Ascending aorta (tissue), 2 donors: ENCODE data around the gene CELSR1. TPM values are rescaled to one million over a fixed set of nuclear protein-coding genes. Genes with fewer than 3 reads are reported as not detected.

ENCODE experiments used
- DNase-seq, 2 donors: peaks; one replicate each; pipeline ENCODE4 v3.0.0-alpha.2; 2019; ENCODE audit warnings: low spot score in 2 of 2
- H3K27ac ChIP-seq, 2 donors: fragments of 200-600 bp; sonication (generic); one replicate each; pipeline ENCODE4 v1.5.1; 2016 to 2017; ENCODE audit warnings: mild to moderate bottlenecking in 1 of 2
- H3K27me3 ChIP-seq: fragments of 200-600 bp; sonication (generic); one replicate; pipeline ENCODE4 v1.5.1; 2017
- H3K36me3 ChIP-seq, 2 donors: fragments of 200-600 bp; sonication (generic); one replicate each; pipeline ENCODE4 v1.5.1; 2016
- H3K4me1 ChIP-seq, 2 donors: fragments of 200-600 bp; sonication (generic); one replicate each; pipeline ENCODE4 v1.5.1; 2016 to 2017; ENCODE audit warnings: mild to moderate bottlenecking in 1 of 2
- H3K4me3 ChIP-seq, 2 donors: fragments of 200-600 bp; sonication (generic); one replicate each; pipeline ENCODE4 v1.5.1; 2016 to 2017; ENCODE audit warnings: mild to moderate bottlenecking in 1 of 2
- H3K9me3 ChIP-seq, 2 donors: fragments of 200-600 bp; sonication (generic); one replicate each; pipeline ENCODE4 v1.5.1; 2016
- intact Hi-C: fragments of 100-400 bp; cut with DNase I; formaldehyde crosslinking; loops from one replicate; pipeline ENCODE4 v1.15.1; 2023
- total RNA-seq: library from RNA; depleted of rRNA; stranded (reverse); fragments of >200 nt; gene quantifications from one replicate; pipeline ENCODE4 v1.1.0, GENCODE V29; 2016
- TF ChIP-seq, protein P1 (sequence below), 3 experiments: fragments of 200-600 bp in 2 of 3; fragments of 450-650 bp in 1 of 3; sonication (generic) in 2 of 3; IDR thresholded peaks; one replicate each; pipeline ENCODE4 v1.5.1; 2016 to 2019; ENCODE audit warnings: antibody characterized with exemption in 3 of 3, mild to moderate bottlenecking in 1 of 3, moderate library complexity in 1 of 3

The CELSR1 gene
- total RNA-seq, 1 donor from 2014 or later: 10.5 TPM

DNA sequence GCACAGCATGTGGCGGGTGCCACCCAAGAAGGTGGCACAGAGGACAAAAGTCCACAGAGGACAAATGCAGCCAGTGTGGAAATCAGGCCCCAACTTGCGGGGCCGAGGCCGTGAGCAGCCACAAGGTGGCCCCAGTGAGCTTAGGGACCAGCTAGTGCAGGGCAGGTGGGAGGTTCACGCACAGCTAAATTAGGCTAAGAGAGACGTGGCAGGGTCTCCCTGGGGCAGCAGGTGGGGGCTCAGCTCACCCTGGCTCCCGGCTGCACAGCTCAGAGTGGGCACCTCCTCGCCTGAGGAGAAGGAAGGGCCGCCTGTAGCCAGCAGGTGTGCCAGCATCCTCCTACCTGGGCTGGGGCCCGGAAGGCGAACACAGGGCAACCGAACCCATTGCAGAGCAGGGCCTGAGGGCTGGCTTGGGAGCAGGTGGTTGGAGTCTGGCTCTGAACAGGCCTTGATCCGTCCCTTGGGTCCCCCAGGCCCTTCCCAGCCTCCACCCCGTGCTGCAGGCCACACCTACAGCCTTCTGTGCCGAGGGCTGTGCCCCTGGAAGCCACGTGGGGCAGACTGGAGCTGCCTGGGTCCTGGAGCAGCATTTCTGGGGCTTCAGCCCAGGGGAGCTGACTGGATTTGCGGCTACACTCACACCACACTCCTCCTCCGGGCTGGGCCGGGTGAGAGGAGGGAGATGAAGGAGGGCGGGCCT lies 26.1 kb upstream of the CELSR1 start:
- no peaks in the 10 kb centered on the region for H3K9me3 ChIP-seq
- H3K27ac ChIP-seq: no peak overlapping the region
- peaks cover 0 to 6% of the 10 kb centered on the region in 2 donors for H3K4me1 ChIP-seq
- H3K4me3 ChIP-seq: no peak overlapping the region
- H3K27me3 ChIP-seq: no peaks in the 10 kb centered on the region
- TF ChIP-seq, protein P1, sequence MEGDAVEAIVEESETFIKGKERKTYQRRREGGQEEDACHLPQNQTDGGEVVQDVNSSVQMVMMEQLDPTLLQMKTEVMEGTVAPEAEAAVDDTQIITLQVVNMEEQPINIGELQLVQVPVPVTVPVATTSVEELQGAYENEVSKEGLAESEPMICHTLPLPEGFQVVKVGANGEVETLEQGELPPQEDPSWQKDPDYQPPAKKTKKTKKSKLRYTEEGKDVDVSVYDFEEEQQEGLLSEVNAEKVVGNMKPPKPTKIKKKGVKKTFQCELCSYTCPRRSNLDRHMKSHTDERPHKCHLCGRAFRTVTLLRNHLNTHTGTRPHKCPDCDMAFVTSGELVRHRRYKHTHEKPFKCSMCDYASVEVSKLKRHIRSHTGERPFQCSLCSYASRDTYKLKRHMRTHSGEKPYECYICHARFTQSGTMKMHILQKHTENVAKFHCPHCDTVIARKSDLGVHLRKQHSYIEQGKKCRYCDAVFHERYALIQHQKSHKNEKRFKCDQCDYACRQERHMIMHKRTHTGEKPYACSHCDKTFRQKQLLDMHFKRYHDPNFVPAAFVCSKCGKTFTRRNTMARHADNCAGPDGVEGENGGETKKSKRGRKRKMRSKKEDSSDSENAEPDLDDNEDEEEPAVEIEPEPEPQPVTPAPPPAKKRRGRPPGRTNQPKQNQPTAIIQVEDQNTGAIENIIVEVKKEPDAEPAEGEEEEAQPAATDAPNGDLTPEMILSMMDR (IDR thresholded peaks at IDR 0.05): peak; percentile 47 to 70 (median 63)
- no peaks in the 10 kb centered on the region for H3K36me3 ChIP-seq
- intact Hi-C loops: no loop called here
- DNase-seq: no peak

DNA sequence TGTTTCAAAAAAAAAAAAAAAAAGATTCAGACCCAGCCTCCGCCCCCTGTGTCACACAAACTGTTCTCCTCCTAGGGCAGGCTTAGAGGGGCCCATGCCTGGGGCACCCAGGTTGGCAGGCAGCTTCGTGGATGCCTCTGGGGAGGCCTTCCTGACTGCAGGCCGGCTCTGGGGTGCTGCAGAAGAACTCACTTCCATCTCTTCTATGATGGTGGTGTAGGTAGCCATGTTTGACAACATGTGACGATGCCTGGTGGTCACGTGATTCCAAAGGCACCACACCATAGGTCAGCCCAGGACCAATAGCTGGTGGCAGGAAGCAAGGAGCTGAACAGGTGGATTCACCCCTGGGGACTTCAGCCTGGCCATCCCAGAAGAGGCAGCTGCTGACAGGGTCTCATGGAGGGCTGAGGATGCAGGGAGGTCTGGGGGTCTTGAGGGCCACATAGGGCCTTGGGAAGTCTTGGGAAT lies 24.1 kb upstream of the CELSR1 start:
- DNase-seq: no peak
- TF ChIP-seq, protein P1 (IDR thresholded peaks at IDR 0.05): no peak
- Histone ChIP-seq H3K4me1 (peaks cover 0 to 6% of the 10 kb centered on the region in 2 donors), H3K27me3 (no peaks in the 10 kb centered on the region), H3K27ac (no peak overlapping the region), H3K4me3 (no peak overlapping the region), H3K36me3 (no peaks in the 10 kb centered on the region), H3K9me3 (peaks cover 0 to 3% of the 10 kb centered on the region in 2 donors)
- intact Hi-C loops: no loop called here

DNA sequence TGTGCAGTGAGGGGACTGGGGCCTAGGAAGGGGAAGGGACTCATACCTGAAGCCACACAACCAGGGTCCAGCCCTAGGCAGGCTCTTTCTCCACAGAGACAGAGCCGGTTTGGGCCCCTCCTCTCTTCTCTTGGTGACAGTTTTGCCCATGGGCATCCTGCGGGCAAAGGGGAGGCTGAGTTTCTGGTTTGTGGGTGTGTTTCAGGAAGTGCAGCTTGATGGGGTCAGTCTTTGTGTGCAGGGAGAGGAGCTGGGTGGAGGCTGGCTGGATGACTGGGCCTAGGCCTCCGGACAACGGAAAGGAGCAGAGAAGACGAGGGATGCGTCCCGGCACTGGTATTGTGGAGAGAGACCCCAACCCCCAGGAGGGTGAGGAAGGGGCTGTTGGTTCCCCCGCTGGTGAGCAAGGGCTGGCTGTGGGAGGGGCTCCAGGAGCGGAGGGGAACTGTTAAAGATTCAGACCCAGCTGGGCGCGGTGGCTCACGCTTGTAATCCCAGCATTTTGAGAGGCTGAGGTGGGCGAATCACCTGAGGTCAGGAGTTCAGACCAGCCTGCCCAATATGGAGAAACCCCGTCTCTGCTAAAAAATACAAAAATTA lies 23.4 kb upstream of the CELSR1 start:
- H3K27me3 ChIP-seq: no peaks in the 10 kb centered on the region
- H3K4me3 ChIP-seq: no peak overlapping the region
- no peak overlapping the region for H3K27ac ChIP-seq
- DNase-seq: no peak
- intact Hi-C loops: no loop called here
- H3K36me3 ChIP-seq: no peaks in the 10 kb centered on the region
- TF ChIP-seq, protein P1 (IDR thresholded peaks at IDR 0.05): no peak
- peaks cover 0 to 3% of the 10 kb centered on the region in 2 donors for H3K9me3 ChIP-seq
- peaks cover 0 to 6% of the 10 kb centered on the region in 2 donors for H3K4me1 ChIP-seq

DNA sequence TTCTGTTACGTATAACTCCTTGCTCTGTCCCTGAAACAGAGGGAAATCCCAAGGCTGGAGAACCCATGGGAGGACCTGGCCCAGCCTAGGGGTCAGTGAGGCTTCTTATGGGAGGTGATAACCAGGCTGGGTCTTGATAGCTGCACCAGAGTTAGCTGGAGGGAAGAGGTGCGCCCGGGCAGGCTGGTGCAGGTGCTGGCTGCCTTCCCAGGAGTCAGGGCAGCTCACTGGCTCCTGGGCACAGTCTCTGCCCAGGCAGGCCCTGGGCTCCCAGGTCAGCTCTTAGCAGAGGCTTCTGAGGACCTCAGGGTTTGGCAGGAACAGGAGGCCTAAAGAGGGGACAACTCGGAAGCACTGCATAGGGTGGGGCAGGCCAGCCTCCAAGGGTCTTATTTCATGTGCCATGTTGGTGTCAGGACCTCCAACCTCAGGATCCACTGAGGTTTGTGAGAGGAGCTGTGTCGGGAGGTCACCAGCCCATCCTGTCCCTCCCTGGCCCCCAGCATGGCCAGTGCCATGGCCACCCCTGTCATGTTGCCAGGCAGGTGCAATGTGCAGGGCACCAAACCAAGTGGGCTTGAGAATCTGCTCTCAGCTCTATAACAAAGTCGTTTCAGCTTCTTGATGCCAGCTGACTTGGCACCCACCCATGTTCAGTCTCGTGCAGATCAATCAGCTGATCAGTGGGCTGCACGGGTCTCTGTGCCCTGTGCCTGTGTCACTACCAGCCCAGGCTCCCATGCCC lies 20.5 kb upstream of the CELSR1 start:
- Histone ChIP-seq H3K9me3 (peaks cover 0 to 3% of the 10 kb centered on the region in 2 donors), H3K4me3 (no peak overlapping the region), H3K36me3 (no peaks in the 10 kb centered on the region), H3K27ac (no peak overlapping the region), H3K4me1 (no peaks in the 10 kb centered on the region), H3K27me3 (no peaks in the 10 kb centered on the region)
- intact Hi-C loops: no loop called here
- TF ChIP-seq, protein P1 (IDR thresholded peaks at IDR 0.05): no peak
- no peak for DNase-seq

DNA sequence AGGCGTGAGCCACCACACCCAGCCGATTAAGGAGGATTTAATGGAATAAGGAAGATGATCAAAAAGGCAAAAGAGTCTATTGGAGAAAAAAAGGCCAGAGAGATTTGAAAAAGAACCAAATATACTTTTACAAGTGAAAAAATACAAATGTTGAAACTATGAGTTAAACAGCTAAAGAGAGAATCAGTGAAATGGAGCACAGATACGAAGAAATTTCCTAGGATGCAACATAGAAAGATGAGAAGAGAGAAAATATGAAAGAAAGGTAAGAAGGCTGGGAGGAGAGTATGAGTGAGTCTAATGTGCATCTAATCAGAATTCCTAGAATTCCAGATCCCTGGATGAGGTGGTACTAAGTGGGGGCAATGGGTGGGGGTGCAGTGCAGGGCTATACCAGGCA lies 19.4 kb upstream of the CELSR1 start:
- no peak for DNase-seq
- TF ChIP-seq, protein P1 (IDR thresholded peaks at IDR 0.05): no peak
- Histone ChIP-seq H3K36me3 (no peaks in the 10 kb centered on the region), H3K4me1 (no peaks in the 10 kb centered on the region), H3K27ac (no peak overlapping the region), H3K27me3 (no peaks in the 10 kb centered on the region), H3K9me3 (peaks cover 0 to 3% of the 10 kb centered on the region in 2 donors), H3K4me3 (no peak overlapping the region)
- intact Hi-C loops: no loop called here
